Epithelial cell of alveolus of lung (primary cell): Measurements from ENCODE around the gene USP17L12. TPM values are rescaled to one million over a fixed set of nuclear protein-coding genes. Genes with fewer than 3 reads are reported as not detected.

ENCODE experiments used
- total RNA-seq: library from RNA; depleted of rRNA; stranded (reverse); fragments of >200 nt; gene quantifications from 2 replicates; pipeline ENCODE4 v1.2.1, GENCODE V29; 2015

USP17L12 gene
- not detected in 2 replicates for total RNA-seq

GRCh38 chr4:9219852-9220251 is at the start of gene USP17L12:
USP17L12 (plus strand) TSS chr4:9220152; CDS start chr4:9220152, 0 bp downstream.

GRCh38 chr4:9210357-9210756 is 9.6 kb upstream of the USP17L12 start, which contains the start of gene USP17L10:
USP17L10 (plus strand) TSS chr4:9210657; CDS start chr4:9210657, 0 bp downstream.

GRCh38 chr4:9215105-9215504 is 4.8 kb upstream of the USP17L12 start, which contains the start of gene USP17L11:
USP17L11 (plus strand) TSS chr4:9215405; CDS start chr4:9215405, 0 bp downstream.

GRCh38 chr4:9224596-9224995 is 4.6 kb downstream of the USP17L12 start, which contains the start of gene USP17L13:
USP17L13 (plus strand) TSS chr4:9224896; CDS start chr4:9224896, 0 bp downstream.

GRCh38 chr4:9234085-9234484 is 14.1 kb downstream of the USP17L12 start, which contains the start of gene USP17L15:
USP17L15 (plus strand) TSS chr4:9234385; CDS start chr4:9234385, 0 bp downstream.

GRCh38 chr4:9243579-9243978 is 23.6 kb downstream of the USP17L12 start, which contains the start of gene USP17L17:
USP17L17 (plus strand) TSS chr4:9243879; CDS start chr4:9243879, 0 bp downstream.

GRCh38 chr4:9247953-9248680 is 28.2 kb downstream of the USP17L12 start, which contains the start of gene USP17L18:
USP17L18 (plus strand) TSS chr4:9248630; CDS start chr4:9248630, 0 bp downstream.

GRCh38 chr4:9253078-9253477 is 33.1 kb downstream of the USP17L12 start, which contains the start of gene USP17L19:
USP17L19 (plus strand) TSS chr4:9253378; CDS start chr4:9253378, 0 bp downstream.

GRCh38 chr4:9257824-9258223 is 37.9 kb downstream of the USP17L12 start, which contains the start of gene USP17L20:
USP17L20 (plus strand) TSS chr4:9258124; CDS start chr4:9258124, 0 bp downstream.

GRCh38 chr4:9262572-9262971 is 42.6 kb downstream of the USP17L12 start, which contains the start of gene USP17L21:
USP17L21 (plus strand) TSS chr4:9262872; CDS start chr4:9262872, 0 bp downstream.

GRCh38 chr4:9267319-9267718 is 47.4 kb downstream of the USP17L12 start, which contains the start of gene USP17L22:
USP17L22 (plus strand) TSS chr4:9267619; CDS start chr4:9267619, 0 bp downstream.

Other genes with a start within 250 kb of the USP17L12 start
- not detected in 2 replicates for gene FAM90A26, start 49.7 kb upstream of the USP17L12 start, total RNA-seq
- gene USP17L10, start 9.5 kb upstream of the USP17L12 start, total RNA-seq = not detected in 2 replicates
- gene USP17L11, start 4.7 kb upstream of the USP17L12 start, total RNA-seq = not detected in 2 replicates
- gene USP17L13, start 4.7 kb downstream of the USP17L12 start, total RNA-seq = not detected in 2 replicates
- gene USP17L15, start 14.2 kb downstream of the USP17L12 start, total RNA-seq = not detected in 2 replicates
- gene USP17L17, start 23.7 kb downstream of the USP17L12 start, total RNA-seq = not detected in 2 replicates
- gene USP17L18, start 28.5 kb downstream of the USP17L12 start, total RNA-seq = not detected in 2 replicates
- gene USP17L19, start 33.2 kb downstream of the USP17L12 start, total RNA-seq = not detected in 2 replicates
- gene USP17L20, start 38.0 kb downstream of the USP17L12 start, total RNA-seq = not detected in 2 replicates
- not detected in 2 replicates for gene USP17L21, start 42.7 kb downstream of the USP17L12 start, total RNA-seq
- not detected in 2 replicates for gene USP17L22, start 47.5 kb downstream of the USP17L12 start, total RNA-seq
- gene USP17L24, start 105.0 kb downstream of the USP17L12 start, total RNA-seq = not detected in 2 replicates
- gene USP17L25, start 109.8 kb downstream of the USP17L12 start, total RNA-seq = not detected in 2 replicates
- not detected in 2 replicates for gene USP17L26, start 114.5 kb downstream of the USP17L12 start, total RNA-seq
- gene USP17L5, start 119.3 kb downstream of the USP17L12 start, total RNA-seq = not detected in 2 replicates
- not detected in 2 replicates for gene USP17L27, start 124.0 kb downstream of the USP17L12 start, total RNA-seq
- not detected in 2 replicates for gene USP17L28, start 128.7 kb downstream of the USP17L12 start, total RNA-seq
- not detected in 2 replicates for gene USP17L29, start 133.5 kb downstream of the USP17L12 start, total RNA-seq
- not detected in 2 replicates for gene USP17L30, start 143.0 kb downstream of the USP17L12 start, total RNA-seq
- gene DEFB131A, start 224.3 kb downstream of the USP17L12 start, total RNA-seq = not detected in 2 replicates